GM12891 (cell line): Measurements from ENCODE around the gene PYGL.
"Not testable (repeated sequence)": the region's sequence is repeated elsewhere in the genome, so short reads cannot be mapped to it uniquely, and the experiment has no call there.

Source experiments
- POLR2A ChIP-seq: IDR thresholded peaks from 2 replicates; pipeline ENCODE4 v1.6.1; 2011; ENCODE audit warnings: low read depth, low read length, control low read depth
- POLR2AphosphoS5 ChIP-seq: IDR thresholded peaks from 2 replicates; pipeline ENCODE4 v1.6.1; 2011; ENCODE audit warnings: low read depth, low read length, control low read depth
- SPI1 ChIP-seq: IDR thresholded peaks from 2 replicates; pipeline ENCODE4 v1.6.1; 2011; ENCODE audit warnings: low read depth, low read length, control low read depth
- TAF1 ChIP-seq: IDR thresholded peaks from 2 replicates; pipeline ENCODE4 v1.6.1; 2011; ENCODE audit warnings: low read depth, low read length, control low read depth

GRCh38 chr14:50897005-50897404, 47.3 kb downstream of the PYGL start:
- not testable (repeated sequence) for TF ChIP-seq POLR2A, SPI1, POLR2AphosphoS5, TAF1
